Ascending aorta (tissue), 2 donors: ENCODE results near the gene STAG2. TPM values are rescaled to one million over a fixed set of nuclear protein-coding genes. Genes with fewer than 3 reads are reported as not detected.
A peak's percentile ranks its signal among the peaks of the same experiment; 100 is the strongest.

Experiments
- DNase-seq, 2 donors: peaks; one replicate each; pipeline ENCODE4 v3.0.0-alpha.2; 2019; ENCODE audit warnings: low spot score in 2 of 2
- H3K27ac ChIP-seq, 2 donors: fragments of 200-600 bp; sonication (generic); one replicate each; pipeline ENCODE4 v1.5.1; 2016 to 2017; ENCODE audit warnings: mild to moderate bottlenecking in 1 of 2
- H3K27me3 ChIP-seq: fragments of 200-600 bp; sonication (generic); one replicate; pipeline ENCODE4 v1.5.1; 2017
- H3K36me3 ChIP-seq, 2 donors: fragments of 200-600 bp; sonication (generic); one replicate each; pipeline ENCODE4 v1.5.1; 2016
- H3K4me1 ChIP-seq, 2 donors: fragments of 200-600 bp; sonication (generic); one replicate each; pipeline ENCODE4 v1.5.1; 2016 to 2017; ENCODE audit warnings: mild to moderate bottlenecking in 1 of 2
- H3K4me3 ChIP-seq, 2 donors: fragments of 200-600 bp; sonication (generic); one replicate each; pipeline ENCODE4 v1.5.1; 2016 to 2017; ENCODE audit warnings: mild to moderate bottlenecking in 1 of 2
- H3K9me3 ChIP-seq, 2 donors: fragments of 200-600 bp; sonication (generic); one replicate each; pipeline ENCODE4 v1.5.1; 2016
- intact Hi-C: fragments of 100-400 bp; cut with DNase I; formaldehyde crosslinking; loops from one replicate; pipeline ENCODE4 v1.15.1; 2023
- total RNA-seq: library from RNA; depleted of rRNA; stranded (reverse); fragments of >200 nt; gene quantifications from one replicate; pipeline ENCODE4 v1.1.0, GENCODE V29; 2016
- TF ChIP-seq, protein P1 (sequence below), 3 experiments: fragments of 200-600 bp in 2 of 3; fragments of 450-650 bp in 1 of 3; sonication (generic) in 2 of 3; IDR thresholded peaks; one replicate each; pipeline ENCODE4 v1.5.1; 2016 to 2019; ENCODE audit warnings: antibody characterized with exemption in 3 of 3, mild to moderate bottlenecking in 1 of 3, moderate library complexity in 1 of 3

The STAG2 gene
- total RNA-seq, 1 donor from 2014 or later: 22.7 TPM

DNA sequence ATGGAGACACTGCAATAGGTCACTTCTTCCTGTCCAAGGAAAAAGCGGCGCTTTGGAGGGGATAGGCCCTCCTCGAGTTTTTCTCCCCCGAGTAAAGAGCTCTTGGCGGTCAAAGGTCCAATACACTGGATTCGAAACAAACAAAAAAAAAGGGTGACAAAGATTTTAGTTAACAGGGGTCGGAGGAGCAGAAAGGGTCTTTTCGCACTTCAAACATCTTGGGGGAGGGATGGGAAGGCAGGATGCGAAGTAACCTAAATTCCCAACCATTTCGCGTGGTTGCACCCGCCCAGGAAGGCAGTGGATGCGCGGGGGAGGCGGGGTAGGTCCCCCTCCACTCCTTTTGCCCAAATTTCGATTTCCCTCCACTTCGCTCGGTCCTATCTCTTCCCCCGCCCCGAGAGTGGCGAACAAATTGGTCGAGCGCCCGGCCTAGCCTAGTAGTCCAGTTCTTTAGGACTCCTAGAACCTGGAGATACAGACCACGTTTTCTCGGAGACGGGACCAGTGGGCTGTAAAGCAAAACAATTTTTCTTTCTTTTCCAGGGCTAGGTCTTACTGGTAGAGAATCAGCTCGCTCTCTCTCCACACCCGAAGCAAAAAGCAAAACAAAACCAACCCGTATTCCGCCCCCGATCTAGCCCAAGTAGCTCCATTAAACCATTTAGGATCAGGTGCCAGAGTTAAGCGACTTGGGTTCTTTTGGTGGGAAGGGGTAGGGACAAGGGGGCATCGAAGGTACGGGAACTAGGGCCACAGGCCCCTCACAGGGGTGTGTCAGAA is 2.0 kb upstream of the STAG2 start:
- peak in 1 of 2 donors; percentile 72 for DNase-seq
- intact Hi-C loops: loop anchor here (1.0 to 10.0 kb wide), 6 partner anchors 17 to 295 kb away; partner anchors contain the start of gene THOC2

DNA sequence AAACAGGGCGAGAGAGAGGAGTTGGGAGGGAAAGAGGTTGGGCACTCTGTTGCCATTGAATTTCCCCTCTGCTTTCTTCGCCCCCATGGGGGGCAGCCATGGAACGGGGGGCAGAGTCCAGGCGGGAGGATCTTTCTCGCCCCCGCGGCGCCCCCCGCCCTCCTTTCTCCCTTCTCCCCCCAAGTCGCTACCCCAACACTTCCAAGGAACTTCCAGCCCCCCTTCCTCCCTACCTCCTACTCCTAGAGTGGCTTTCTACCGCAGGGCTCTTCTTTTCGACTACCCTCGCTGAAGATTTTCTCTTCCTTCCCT is 594 bp upstream of the STAG2 start:
- Histone ChIP-seq H3K9me3 (no peaks in the 10 kb centered on the region), H3K36me3 (no peaks in the 10 kb centered on the region), H3K27ac (peak overlapping the region; percentile 91 to 99), H3K4me3 (peak overlapping the region; percentile 59 to 83), H3K4me1 (no peaks in the 10 kb centered on the region), H3K27me3 (no peaks in the 10 kb centered on the region)
- no peak for DNase-seq
- TF ChIP-seq, protein P1, sequence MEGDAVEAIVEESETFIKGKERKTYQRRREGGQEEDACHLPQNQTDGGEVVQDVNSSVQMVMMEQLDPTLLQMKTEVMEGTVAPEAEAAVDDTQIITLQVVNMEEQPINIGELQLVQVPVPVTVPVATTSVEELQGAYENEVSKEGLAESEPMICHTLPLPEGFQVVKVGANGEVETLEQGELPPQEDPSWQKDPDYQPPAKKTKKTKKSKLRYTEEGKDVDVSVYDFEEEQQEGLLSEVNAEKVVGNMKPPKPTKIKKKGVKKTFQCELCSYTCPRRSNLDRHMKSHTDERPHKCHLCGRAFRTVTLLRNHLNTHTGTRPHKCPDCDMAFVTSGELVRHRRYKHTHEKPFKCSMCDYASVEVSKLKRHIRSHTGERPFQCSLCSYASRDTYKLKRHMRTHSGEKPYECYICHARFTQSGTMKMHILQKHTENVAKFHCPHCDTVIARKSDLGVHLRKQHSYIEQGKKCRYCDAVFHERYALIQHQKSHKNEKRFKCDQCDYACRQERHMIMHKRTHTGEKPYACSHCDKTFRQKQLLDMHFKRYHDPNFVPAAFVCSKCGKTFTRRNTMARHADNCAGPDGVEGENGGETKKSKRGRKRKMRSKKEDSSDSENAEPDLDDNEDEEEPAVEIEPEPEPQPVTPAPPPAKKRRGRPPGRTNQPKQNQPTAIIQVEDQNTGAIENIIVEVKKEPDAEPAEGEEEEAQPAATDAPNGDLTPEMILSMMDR (IDR thresholded peaks at IDR 0.05): no peak
- intact Hi-C loops: loop anchor here (1.0 to 10.0 kb wide), 6 partner anchors 15 to 294 kb away; partner anchors contain the start of gene THOC2

More for the DNA sequence above, 2.0 kb upstream of the STAG2 start:
- Histone ChIP-seq H3K27me3 (no peaks in the 10 kb centered on the region), H3K4me3 (peak overlapping the region; percentile 52 to 69), H3K27ac (peak overlapping the region; percentile 77 to 85), H3K4me1 (no peaks in the 10 kb centered on the region), H3K36me3 (no peaks in the 10 kb centered on the region), H3K9me3 (no peaks in the 10 kb centered on the region)
- TF ChIP-seq, protein P1 (IDR thresholded peaks at IDR 0.05): no peak

DNA sequence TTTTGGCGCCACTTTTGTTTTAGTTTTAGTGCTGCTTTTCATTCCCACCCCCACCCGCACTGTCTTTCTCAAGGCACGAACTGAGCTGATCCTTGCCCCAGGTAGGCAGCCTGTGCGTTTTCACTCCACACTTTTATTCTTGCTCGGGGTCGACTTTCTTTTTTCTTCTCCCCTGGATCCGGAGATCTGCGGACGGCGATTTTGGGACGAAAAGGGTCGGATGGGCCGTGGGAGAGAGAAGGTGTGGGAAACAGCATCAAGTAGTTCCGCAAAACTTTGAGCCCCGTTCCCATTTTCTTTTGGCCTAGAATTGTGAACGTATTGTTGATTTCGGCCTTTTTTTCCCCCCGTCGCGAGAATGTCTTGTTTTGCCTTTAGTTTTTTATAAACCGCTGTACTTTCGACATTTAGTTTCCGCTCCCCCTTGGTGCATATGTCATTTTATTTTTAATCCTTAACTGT is 531 bp downstream of the STAG2 start:
- Histone ChIP-seq H3K4me1 (no peaks in the 10 kb centered on the region), H3K36me3 (no peaks in the 10 kb centered on the region), H3K9me3 (no peaks in the 10 kb centered on the region), H3K4me3 (peak overlapping the region; percentile 59 to 83), H3K27me3 (no peaks in the 10 kb centered on the region), H3K27ac (peak overlapping the region; percentile 91 to 99)
- TF ChIP-seq, protein P1 (IDR thresholded peaks at IDR 0.05): no peak
- intact Hi-C loops: loop anchor here (10.0 kb wide), 4 partner anchors 103 to 293 kb away; partner anchors contain the start of gene THOC2
- DNase-seq: no peak

DNA sequence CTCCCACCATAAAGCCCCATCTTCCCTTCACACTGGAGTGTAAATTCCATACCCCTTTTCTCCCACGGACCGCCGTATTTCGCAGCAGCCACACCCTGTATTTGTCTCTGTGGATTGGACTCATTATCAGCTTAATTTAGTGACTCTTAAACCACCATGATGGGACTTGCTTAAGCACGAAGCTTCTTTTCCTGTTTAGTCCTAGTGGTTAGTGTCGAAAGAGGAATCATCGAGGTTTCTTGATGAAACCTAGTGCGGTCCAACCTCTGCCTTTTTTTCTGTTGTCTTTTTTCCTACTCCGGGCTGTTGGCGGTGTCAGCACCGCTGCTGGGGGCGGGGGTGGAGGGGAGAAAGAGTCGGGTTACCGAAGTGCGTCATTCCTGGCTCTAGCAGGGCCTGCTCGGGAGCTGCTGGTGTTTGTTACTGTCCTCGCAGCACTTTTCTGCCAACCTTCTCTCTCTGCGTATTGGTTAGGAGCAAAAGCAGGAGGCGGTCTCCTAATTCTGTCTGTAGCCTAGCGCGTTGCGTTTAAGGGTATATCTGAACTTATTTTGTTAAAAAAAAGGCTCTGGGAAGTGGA is 1.4 kb downstream of the STAG2 start:
- Histone ChIP-seq H3K4me3 (peak overlapping the region; percentile 59 to 83), H3K9me3 (no peaks in the 10 kb centered on the region), H3K36me3 (no peaks in the 10 kb centered on the region), H3K27me3 (no peaks in the 10 kb centered on the region), H3K4me1 (no peaks in the 10 kb centered on the region), H3K27ac (peak overlapping the region; percentile 91 to 99)
- peak; percentile 73 to 93 for DNase-seq
- intact Hi-C loops: loop anchor here (10.0 kb wide), 4 partner anchors 102 to 292 kb away; partner anchors contain the start of gene THOC2
- TF ChIP-seq, protein P1 (IDR thresholded peaks at IDR 0.05): no peak

DNA sequence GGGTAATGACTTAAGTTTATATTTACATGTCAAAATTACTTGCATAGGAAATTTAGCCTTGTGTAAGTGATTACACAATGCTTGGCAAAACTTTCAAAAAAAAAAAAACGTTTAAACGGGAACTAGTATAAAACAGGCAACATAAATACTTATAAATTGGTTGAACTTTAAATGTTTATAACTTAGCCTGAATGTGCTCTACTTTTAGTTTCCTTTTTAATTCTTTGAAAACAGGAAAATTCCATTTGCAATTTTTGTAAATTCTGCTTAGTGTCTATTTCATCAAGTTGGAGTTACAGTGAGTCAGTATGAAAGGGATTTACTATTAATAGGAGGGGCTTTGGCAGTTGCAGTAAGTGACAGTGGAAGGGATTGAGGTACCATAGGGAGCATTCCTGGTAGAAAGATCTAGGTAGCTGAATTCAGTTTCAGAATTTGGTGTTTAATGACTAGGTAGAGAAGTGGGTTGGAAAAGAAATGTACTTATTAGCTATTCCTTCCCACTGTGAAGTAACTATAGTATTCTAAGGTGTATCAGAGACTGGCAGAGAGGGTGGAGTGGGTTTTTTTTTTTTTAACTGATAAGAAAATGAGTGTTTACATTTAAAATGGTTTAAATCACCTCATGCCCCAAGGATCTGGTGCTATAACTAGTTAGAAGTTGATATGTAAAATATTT is 2.8 kb downstream of the STAG2 start:
- H3K27ac ChIP-seq: peak overlapping the region in 1 of 2 donors; percentile 3
- TF ChIP-seq, protein P1 (IDR thresholded peaks at IDR 0.05): no peak
- peak overlapping the region in 1 of 2 donors; percentile 83 for H3K4me3 ChIP-seq
- no peak for DNase-seq
- intact Hi-C loops: loop anchor here (10.0 kb wide), 4 partner anchors 101 to 291 kb away; partner anchors contain the start of gene THOC2
- no peaks in the 10 kb centered on the region for H3K36me3 ChIP-seq
- no peaks in the 10 kb centered on the region for H3K27me3 ChIP-seq
- H3K9me3 ChIP-seq: no peaks in the 10 kb centered on the region
- no peaks in the 10 kb centered on the region for H3K4me1 ChIP-seq
